H4 (cell line): ENCODE data around the gene SMG6. TPM values are rescaled to one million over a fixed set of nuclear protein-coding genes. Genes with fewer than 3 reads are reported as not detected.
A peak's percentile ranks its signal among the peaks of the same experiment; 100 is the strongest.

Experiments
- DNase-seq: peaks from one replicate; pipeline ENCODE4 v3.0.0-alpha.2; 2015; ENCODE audit warnings: low spot score
- total RNA-seq: library from RNA; depleted of rRNA; stranded (reverse); fragments of >200 nt; shearing (Covaris generic); gene quantifications from 2 replicates; pipeline ENCODE4 v1.2.3, GENCODE V29; 2014

The SMG6 gene
- total RNA-seq, 1 experiment from 2014 or later: 10.3 TPM

GRCh38 chr17:2178798-2179501 lies 124.6 kb downstream of the SMG6 start:
- no peak for DNase-seq

DNA sequence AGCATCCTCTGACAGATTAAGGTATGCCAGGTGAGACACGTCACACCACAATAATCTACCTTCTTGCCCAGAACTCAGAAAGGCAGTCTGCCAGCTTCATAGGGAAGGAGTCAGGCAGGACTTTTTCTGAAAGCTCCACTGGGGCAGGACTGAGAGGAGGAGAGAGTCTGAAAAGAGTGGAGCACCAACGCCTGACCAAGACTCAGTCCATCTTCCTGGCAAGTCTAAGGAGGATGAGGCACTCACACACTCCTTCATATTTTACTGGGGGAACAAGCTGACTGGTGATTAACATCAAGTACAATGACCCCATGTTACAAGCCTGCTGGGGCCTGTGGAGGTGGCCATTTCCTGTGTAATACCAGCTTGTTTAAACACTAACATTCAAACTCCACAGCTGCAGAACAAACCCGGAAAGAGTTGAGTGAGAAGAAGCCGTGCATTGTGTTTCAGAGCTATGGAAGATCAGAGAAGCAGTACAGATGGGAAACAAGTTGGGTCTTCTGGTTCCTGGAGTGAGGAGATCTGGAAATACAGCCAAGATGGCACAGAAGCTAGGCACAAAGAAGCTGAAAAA lies 126.3 kb downstream of the SMG6 start:
- DNase-seq: no peak

GRCh38 chr17:2176499-2177169 lies 127.0 kb downstream of the SMG6 start:
- DNase-seq: no peak

DNA sequence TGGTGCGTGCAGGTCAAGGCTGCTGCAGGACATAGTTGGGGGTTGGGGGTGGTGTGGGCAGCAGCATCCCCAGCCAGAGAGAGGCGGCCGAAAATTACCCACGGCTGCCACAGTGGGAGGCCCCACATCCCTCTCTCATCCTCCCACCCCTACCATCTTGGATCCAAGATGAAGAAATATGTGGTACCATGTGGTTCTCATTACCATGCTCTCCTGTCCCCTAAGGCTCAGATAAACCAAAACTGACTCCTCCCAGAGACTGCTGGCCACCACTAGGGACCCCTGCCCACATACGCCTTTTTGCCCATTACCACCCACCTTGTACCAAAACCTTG lies 128.3 kb downstream of the SMG6 start:
- no peak for DNase-seq

DNA sequence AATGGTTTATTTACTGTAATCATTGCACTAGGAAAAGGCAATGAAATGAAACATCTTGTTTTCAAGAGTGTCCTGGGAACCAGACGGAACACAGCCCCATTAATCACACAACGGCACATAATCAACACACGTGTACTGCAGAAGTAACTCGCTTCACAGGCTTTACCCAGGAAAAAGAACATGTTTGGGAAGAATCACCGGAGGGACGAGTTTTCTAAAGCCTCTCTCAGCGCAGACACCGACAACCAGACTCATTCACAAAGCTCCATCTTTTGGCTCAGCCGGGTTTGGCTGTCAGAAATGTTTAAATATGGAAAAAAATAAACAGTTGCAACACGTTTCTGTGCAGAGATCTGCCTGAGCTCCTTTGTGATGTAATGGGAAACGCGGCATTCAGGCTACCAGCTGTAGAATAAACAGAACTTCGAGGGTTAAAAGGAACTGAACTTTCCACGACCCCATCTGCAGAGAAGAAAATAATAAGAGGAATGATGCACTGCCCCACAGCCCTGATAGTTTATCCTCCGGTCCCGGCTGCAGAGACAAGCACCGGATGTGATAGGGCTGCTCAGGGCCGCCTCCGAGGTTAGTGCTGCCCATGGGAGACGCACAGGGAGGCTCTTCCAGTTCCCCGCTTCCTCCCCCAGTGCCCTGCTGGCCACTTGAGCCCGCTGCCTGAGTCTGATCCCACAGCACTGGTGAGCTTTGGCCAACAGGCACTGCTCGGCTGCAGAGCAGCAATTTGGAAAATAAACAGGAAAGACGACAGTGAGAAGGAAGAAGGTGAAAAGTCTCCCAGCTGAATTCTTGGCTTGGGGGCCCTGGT lies 128.9 kb downstream of the SMG6 start:
- DNase-seq: peak; percentile 90

GRCh38 chr17:2174014-2174413 lies 129.6 kb downstream of the SMG6 start:
- no peak for DNase-seq

DNA sequence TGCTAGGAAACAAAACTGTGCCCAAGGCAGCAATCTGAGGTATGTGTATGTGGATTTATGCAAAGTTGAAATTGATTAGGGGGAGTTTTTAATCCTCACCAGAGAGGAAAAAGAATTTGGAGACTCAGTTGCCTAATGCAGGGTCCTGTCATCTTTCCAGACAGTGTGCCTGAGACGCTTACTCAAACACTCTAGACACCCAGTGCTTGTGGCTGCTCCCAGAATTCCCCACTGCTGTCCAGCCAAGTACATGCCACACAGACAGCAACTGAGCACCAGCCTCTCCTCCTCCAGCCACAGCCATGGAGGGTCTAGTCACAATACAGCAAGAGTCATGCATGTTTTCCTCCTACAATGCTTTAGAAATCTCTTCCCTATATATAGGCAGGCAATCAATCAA lies 130.6 kb downstream of the SMG6 start:
- DNase-seq: no peak

GRCh38 chr17:2172077-2172851 lies 131.3 kb downstream of the SMG6 start:
- DNase-seq: peak; percentile 94

DNA sequence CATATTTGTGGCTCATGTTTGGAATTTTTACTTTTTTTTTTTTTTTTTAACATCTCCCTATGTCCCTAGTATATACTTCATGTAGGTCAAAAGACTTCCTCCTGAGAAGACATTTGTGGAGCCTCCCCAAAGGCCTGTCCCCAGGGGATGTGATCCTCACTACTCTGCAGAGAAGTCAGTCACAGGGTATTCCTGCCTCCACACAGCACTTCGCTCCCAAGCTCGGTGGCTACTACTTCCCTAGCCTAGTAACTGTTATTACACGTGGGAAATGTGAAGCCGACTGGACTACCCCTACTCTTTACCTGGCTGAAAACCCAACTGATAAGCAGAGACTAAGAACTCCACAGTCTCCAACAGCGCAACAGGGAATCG lies 131.9 kb downstream of the SMG6 start:
- no peak for DNase-seq

DNA sequence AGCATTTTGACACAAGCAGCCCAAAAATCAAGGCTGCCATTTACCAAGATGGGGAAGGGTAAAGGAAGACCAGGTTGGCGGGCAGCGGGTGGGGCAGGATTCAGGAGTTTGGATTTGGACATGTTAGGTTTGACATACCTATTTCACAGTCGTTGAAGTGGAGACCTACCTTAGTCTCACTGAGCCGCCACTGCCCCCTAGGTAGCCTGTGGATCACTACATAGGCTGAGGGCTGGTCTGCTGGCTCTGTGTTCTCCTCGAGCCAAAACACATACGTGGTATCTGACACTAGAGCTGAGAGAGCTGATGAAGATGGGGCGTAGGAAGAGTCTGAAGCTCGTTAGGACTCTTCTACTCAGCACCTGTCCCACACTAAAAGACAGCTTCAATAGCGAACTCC lies 133.6 kb downstream of the SMG6 start:
- no peak for DNase-seq

DNA sequence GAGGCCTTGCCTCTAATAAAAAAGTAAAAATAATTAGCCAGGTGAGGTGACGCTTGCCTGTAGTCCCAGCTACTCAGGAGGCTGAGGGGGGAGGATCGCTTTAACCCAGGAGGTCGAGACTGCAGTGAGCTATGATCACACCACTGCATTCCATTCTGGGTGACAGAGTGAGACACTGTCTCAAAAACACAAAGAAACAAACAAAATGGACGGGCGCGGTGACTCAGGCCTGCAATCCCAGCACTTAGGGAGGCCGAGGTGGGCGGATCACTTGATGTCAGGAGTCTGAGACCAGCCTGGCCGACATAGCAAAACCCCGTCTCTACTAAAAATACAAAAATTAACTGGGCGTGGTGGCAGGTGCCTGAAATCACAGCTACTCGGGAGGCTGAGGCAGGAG lies 137.9 kb downstream of the SMG6 start:
- DNase-seq: peak; percentile 15

DNA sequence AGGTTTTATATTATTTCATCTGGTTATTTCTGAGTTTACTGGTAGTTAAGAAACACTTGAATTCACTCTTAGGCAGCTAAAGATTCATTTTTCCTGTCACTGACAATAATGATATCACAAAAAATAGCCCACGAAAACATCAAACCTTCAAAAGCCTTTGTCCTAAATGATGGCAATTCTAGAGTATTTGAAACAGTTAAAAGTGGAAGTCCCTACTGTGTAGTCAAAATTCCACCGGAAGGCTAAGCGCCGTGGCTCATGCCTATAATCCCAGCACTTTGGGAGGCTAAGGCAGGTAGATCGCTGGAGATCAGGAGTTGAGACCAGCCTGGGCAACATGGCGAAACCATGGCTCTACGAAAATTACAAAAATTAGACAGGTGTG lies 145.2 kb downstream of the SMG6 start:
- no peak for DNase-seq

GRCh38 chr17:2157675-2158395 lies 145.8 kb downstream of the SMG6 start:
- no peak for DNase-seq

- no peak for DNase-seq
Measured at GRCh38 chr17:2157081-2157480, 146.5 kb downstream of the SMG6 start.

GRCh38 chr17:2156666-2157065 lies 146.9 kb downstream of the SMG6 start:
- DNase-seq: no peak

GRCh38 chr17:2155573-2155972 lies 148.0 kb downstream of the SMG6 start:
- DNase-seq: no peak

DNA sequence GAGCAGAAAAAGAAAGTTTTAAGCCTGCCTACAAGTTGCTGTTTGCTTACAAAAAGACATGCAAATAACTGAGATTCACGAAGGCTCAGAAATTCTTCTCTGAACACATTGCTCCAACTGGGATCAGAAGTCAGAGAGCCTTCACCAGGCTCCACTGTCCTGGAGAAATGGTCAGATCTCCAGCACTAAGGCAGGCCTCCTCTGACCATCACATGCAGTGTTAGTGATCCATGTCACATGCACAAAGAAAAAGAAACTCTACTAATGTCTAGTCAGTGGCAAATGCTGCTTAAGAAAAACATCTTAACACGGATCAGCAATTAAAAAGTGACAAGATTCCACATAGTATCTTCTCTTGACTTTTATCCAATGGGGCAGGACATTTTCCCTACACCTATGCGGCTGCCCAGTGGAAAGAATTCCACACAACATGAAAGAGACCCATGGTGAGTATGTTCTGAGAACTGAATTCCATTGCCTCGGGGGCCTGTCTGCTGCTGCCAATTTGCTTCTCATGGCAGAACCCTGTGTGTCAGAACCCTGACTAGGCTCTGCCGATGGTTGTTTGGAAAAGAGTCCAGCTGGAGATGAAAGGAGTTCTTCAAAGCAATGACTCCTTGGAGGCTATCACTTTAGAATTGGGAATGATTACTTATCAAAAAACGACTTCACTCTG lies 152.1 kb downstream of the SMG6 start:
- no peak for DNase-seq

DNA sequence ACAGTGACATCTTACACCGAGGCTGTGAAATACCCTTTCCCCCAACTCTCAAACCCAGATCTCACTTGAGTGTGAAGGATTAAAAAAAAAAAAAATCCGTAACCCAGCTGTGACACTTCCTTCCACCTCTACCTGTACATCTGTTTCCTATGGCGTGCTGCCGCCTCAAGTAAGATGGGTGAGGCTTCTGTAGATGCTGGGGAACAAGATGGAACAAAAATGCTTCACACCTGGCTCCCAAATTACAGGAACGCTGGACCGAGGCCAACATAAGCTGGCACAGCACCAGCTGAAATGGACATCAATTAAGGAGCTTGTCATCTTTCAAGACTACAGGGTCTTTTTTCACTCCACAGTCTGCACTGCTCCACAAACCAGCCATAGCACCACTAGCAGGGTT lies 152.8 kb downstream of the SMG6 start:
- DNase-seq: no peak

GRCh38 chr17:2149934-2150333 lies 153.7 kb downstream of the SMG6 start:
- DNase-seq: no peak

DNA sequence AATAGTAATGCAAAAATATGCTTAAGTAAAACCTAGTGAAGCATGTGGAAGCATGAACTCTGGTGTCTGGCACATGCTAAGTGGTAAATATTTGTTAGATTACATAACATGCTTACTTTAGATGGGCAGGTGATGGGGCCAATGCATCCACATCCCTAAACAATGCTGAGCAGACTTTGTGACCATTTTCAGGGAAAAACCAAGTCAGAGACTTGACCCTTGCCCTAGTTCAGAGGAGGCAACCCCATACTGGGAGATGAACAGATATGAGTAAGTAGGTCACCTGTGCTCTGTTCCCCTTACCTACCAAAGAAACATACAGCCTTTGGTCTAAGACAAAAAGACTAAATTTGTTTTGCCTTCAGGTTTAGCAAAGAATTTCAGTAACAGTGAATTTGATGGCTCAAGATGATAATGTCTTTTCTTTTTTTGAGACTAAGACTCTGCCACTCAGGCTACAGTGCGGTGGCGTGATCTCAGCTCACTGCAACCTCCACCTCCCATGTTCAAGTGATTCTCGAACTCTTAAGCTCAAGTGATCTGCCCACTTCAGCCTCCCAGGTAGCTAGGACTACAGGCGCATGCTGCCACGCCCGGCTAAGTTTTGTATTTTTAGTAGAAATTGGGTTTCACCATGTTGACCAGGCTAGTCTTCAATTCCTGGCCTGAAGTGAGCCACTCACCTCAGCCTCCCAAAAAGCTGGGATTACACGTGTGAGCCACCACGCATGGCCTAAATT lies 157.3 kb downstream of the SMG6 start:
- no peak for DNase-seq
